HUDEP-2 (cell line): Measurements from ENCODE around the gene ZC3H7B.
A peak's percentile ranks its signal among the peaks of the same experiment; 100 is the strongest.
"Not testable (repeated sequence)": the region's sequence is repeated elsewhere in the genome, so short reads cannot be mapped to it uniquely, and the experiment has no call there.

Experiments
- DNase-seq, 76 experiments: peaks; one replicate each; lab custom pipeline; 2025; ENCODE audit not compliant: unreplicated experiment in 76 of 76; lab: John Stamatoyannopoulos, UW

The ZC3H7B gene

DNA sequence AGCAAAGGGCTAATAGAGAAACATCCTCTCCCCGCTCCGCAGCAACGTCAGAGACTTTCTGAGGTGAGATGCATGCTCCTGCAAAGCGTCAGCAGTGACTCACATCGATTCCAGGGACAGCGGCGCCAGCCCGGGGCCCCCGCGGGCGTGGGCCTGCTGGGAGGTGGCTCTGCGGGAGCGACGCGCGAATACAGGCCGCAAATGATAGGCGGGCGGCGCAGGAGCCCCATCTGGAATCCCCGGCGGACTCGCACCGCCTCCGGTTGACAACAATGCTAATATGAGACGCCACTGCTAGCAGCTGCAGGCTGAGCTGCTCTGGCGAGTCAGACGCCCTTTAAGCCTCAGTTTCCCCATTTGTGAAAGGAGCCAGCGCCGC, 15.9 kb upstream of the ZC3H7B start:
- DNase-seq: peak in 71 of 76 experiments; percentile 17 to 84 (median 67)

DNA sequence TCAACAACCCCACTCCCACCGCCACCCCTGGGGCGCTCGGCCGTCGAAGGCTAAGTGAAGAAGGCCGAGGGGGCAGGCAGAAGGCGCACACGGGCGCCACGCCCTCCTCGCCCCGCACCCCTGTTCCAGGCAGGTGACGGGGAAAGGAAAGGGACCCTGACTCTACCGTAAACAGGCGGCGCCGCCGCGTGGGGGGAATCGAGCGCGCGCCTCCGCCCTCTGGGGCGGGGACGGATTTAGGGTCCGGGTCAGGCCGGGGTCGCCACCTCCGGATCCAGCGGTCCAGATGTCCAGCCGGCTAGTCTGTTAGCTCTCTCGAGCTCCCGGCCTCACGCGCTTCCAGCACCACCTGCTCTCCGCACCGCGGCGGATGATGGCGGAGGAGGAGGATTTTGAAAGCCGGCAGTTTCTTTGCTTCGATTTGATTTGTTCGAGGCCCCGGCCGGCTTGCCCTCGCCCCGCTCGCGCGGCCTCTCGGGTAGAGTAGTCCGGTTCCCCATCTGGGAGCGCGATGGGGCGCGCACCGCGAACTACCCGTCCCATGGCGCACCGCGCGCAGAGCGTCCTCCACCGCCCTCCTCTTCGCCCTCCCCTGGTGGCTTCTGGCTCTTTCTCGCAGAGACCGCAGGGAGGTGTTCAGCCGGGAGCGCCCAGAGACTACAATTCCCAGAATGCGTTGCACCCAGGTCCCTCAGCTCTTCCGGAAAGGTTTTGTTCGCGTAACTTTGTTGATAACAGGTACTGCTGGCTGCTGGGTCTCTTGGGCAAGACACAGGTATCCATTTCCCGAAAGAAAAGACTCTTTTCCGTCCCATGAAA, 15.3 kb upstream of the ZC3H7B start, which contains the start of gene RANGAP1:
Gene RANGAP1, minus strand, starts transcription at position 368 of the 819 bp plus-strand sequence. CDS start 5,143 bp downstream, outside the sequence.
- peak in 75 of 76 experiments; percentile 61 to 99 (median 96) for DNase-seq

DNA sequence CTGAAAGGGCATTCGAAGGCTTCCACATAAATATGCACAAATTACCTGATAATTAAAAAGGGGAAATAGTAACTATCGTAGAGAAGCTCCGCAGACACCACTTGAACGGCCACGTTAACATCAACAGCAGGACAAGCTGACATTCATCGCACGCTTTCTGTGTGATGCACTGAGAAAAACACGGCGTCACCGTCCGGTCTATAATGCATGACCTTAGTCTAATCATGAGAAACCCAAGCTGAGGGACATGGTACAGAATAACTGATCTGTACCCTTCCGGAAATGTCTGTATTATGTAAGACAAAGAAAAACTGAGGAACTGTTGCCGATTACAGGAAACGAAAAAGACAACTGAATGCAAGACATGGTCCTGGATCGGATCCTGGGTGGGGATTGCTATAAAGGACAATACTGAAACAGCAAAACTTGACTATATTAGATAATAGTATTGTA, 14.7 kb upstream of the ZC3H7B start:
- peak in 19 of 76 experiments; percentile 13 to 70 (median 44) for DNase-seq

DNA sequence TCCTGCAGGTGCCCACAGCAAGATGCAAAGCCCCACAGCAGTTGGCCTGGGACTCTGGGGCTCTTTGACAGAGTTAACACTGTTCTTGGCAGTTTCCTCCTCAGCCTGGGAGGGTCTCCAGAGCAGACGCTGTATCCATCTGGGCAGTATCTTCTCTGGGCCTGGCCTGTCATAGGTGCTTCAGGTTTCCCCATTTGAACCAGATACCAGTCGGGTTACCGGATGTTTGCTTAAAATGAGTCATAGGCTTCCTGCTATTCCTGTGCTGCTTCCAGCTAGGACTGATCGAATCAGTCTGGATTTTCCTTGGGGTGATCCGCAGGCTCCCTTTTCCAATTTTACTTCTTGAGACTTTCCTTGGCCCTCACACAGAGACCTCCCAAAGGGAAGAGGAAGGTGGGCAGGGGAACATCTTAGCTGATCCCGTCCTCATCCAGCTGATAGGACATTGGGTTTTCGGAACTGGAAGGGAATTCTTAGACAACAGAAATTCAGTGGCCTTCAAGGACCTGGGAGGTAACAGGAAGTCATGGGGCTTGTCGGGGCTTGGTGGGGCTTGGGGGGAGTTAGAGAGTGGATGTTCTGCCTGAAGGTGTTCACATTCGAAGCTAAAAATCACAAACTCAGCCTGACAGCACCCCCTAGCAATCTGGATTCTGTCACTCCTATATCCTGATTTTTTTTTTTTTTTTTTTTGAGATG, 12.9 kb upstream of the ZC3H7B start:
- no peak for DNase-seq

DNA sequence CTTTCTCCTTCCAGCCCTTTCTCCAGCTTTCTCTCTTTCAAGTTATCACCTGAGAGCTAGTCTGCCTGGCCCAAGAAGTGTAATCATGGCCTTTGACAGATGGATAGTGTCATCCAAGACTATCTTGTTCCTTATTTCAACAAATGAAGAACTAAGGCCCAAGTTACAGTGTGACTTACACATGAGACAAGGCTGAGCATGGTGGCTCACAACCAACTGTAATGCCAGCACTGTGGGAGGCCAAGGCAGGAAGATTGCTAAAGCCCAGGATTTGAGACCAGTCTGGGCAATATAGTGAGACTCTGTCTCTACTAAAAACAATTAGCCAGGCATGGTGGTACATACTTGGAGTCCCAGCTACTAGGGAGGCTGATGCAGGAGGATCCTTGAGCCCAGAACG, 11.7 kb upstream of the ZC3H7B start:
- DNase-seq: no peak

DNA sequence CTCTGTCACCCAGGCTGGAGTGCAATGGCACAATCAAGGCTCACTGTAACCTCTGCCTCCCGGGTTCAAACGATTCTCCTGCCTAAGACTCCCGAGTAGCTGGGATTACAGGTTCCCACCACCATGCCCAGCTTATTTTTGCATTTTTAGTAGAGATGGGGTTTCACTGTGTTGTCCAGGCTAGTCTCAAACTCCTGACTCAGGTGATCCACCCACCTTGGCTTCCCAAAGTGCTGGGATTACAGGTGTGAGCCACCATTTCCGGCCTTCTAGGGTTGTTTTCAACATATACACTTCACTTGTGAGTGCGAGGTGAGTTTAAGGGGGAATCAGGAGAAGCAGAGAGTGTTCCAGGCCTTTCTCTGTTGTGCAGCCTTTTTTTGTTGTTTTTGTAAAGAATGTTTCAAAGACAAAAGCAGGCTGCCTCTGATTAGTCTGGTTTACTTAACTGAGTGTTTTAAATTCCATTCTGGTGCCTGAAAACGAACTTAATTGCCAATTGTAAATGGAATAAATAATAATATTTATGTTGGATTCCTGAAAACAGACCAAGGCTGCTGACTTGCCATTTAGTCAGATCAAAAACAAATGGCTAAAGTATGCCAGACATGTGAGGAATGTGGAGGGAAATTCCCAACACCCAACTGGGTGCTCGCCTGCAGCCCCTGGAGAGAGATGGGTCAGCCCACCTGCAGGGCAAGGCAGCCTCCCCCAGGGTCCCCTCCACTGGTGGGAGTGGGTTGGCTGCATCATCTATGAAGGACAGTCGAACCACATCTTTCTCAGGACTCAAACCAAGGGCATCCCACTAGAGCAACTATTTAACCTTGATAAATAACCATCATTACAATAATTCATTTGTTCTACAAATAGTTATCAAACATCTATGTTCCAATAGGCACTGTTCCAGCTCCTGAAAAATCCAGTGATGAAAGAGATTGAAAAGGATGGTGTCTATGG, 10.8 kb upstream of the ZC3H7B start:
- DNase-seq: no peak

DNA sequence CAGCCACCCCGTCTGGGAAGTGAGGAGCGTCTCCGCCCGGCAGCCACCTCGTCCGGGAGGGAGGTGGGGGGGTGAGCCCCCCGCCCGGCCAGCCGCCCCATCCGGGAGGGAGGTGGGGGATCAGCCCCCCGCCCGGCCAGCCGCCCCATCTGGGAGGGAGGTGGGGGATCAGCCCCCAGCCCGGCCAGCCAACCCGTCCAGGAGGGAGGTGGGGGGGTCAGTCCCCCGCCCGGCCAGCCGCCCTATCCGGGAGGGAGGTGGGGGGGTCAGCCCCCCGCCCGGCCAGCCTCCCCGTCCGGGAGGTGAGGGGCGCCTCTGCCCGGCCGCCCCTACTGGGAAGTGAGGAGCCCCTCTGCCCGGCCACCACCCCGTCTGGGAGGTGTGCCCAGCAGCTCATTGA, 6.5 kb upstream of the ZC3H7B start:
- DNase-seq: not testable (repeated sequence)

DNA sequence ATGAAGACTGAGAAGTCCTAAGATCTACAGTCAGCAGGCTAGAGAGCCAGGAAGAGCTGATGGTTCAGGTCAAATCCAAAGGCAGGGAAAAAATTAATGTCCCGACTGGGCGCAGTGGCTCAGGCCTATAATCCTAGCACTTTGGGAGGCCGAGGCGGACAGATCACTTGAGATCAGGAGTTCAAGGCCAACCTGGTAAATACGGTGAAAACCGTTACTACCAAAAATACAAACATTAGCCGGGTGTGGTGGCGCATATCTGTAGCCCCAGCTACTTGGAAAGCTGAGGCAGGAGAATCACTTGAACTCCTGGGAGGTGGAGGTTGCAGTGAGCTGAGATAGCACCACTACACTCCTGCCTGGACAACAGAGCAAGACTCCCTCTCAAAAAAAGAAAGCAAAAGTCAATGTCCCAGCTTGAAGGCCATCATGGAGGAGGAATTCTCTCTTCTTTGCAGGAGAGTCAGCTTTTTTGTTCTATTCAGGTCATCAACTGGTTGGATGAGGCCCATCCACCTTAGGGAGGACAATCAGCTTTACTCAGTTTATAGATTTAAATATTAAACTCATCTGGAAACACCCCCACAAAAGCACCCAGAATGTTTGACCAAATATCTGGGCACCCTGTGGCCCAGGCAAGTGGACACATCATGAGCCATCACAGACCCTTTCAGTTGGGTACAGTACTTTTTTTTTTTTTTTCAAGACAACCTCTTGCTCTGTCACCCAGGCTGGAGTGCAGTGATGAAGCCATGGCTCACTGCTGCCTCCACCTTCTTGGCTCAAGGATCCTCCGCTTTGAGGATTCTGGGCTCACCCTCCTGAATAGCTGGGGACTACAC, 4.3 kb upstream of the ZC3H7B start:
- no peak for DNase-seq

DNA sequence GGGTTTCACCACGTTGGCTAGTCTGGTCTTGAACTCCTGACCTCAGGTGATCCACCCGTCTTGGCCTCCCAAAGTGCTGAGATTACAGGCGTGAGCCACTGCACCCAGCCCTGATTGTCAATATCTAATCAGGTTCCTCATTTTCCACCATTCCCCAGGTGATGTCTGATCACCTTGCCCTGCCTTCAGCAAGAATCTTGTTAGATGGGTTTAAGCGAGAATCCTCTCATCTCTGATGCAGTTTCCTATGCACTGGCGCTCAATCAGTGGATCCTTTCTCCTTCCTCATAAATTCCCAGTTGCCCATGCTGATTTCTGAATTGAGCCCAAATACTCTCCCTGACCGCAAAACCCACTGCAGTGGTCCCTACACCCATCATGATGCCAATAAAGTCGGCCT, 664 bp upstream of the ZC3H7B start:
- DNase-seq: no peak

DNA sequence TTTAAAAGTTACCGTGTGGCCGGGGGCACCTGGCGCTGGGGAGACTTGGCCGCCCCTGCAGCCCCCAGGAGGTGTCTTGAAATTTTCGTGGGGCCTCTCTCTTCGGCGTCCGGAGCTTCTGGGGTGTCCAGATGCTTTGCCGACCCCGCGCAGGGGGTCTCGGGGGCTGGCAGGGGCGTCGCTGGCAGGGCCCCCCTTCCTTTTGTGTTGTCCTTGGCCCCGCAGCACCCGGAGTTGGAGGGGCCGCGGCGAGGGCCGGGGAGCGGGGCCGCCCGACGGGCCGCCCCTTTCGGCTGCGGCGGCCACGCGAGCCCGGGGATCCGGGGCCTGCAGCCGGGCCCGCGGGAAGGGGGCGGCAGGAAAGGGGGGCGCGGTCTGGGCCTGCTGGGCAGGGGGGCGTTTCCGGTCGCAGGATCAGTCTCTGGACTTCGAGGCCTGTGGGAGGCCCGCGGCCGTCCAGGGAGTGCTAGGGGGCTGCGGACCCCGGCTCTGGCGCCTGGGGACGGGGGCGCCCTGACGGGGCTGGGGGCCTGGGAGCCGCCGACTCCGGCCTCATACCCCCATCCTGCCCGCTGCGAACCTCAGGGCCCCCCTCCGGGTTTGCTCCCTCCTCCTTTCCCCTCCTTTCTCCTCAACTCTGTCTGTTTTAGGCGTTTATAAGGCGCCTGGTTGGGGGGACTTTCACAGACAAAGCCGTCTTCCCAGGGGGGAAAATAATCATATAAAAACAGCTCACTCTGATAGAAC, 869 bp downstream of the ZC3H7B start:
- DNase-seq: peak in 2 of 76 experiments; percentile 10 to 33

DNA sequence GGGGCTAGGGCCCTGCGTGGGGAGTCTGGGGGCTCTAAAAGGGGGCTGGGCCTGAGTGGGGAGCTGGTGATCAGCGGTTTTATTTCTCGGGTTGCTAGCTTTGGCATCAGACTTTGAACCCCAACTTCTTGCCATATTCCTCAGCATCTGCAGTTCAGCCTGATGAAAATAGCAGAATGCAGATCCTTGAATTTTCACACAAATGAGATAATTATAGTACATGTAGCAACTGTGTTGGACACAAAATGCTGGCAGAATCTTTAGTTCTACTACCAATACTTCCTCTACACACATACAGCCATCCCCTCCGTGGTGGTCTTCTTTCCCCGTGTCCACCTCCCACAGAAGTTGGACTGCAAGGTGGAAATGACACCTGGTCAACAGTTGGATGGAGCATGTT, 1.5 kb downstream of the ZC3H7B start:
- DNase-seq: no peak

DNA sequence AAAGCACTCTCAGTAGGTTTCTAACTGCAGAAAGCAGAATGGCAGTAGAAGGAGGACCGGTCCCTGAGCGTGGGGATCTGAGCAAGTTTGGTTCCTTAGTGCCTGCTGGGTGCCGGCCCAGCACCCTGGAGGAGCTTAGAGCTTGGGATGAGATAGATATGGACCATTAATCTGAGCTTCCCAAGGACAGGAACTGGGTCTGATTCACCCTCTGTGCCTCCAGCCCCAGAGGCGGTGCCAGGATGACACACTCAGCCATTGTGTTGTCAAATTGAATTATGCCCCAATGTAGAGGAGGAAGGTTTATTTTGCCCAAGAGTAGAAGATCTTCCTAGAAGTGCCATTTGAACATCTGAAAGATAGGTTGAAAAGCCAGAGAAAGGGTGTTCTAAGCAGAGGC, 4.3 kb downstream of the ZC3H7B start:
- DNase-seq: peak in 1 of 76 experiments; percentile 11

DNA sequence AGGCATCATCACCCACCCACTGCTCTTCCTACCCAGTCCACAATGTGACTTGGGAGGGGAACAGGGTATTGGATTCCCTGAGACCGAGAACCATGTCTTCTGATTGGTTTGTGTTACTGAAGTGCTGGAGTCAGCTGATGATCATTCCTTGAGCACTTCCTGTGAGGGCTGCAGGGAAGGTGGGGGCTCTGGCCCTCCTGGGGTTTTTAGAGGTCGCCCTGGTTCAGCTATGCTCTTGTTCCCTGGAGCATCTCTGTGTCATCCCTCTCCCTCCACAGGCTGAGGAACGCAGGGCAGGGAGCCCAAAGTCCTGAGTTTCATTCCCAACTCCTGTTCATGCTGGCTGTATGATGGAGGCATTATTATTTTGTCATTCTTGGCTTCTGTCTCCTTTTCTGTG, 6.7 kb downstream of the ZC3H7B start:
- DNase-seq: no peak

DNA sequence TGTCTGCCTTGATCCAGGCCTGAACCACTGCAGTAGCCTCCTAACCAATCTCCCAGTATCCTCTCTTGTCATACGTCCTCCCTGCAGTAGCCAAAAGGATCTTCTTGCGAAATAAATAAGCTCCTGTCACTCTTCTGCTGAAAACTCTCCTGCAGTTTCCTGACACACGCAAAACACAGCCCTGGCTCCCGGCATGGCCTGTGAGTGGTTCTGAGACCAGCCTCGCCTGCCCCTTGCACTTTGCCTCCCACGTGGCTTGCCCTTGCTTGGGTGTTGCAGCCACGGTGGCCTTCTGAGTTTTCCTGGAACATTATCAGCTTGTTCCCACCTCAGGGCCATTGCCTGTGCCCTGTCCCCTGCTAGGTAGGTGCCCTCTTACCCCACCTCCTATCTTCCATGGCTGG, 7.2 kb downstream of the ZC3H7B start:
- DNase-seq: peak in 2 of 76 experiments; percentile 2 to 11

DNA sequence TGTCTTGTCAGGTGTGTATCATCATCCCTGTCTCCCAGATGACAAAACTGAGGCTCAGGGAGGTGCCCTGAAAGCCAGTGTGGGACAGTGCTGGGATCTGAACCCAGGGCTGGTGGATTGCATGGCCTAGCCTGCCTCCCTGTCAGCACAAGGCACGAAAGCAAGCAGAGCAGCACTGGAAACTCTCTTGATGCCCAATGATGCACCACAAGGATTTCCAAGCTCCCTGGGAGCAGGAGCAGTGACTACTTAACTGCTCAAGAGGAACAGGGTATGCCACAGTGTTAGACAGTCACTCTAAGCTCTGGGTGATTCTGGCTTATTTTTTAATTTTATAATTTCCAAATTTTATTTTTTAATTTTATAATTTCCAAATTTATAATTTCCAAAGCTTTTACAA, 9.0 kb downstream of the ZC3H7B start:
- no peak for DNase-seq

DNA sequence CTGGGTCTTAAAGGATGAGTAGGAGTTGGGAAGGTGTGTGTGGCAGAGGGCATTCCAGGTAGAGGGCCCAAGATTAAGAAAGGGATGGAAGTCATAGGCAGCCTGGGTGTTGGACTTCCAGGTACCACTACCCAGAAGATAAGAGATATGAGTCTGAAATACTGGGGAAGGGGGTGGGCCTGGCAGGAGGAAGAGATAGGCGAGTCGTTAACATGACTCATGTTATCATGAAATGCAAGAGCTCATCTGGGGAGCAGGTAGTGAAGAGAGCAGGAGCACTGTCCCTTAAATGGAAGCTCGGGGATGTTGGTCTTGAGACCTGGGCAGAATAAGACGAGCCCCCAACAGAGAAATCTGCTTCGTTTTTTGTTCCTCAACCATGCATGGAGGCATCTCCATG, 10.2 kb downstream of the ZC3H7B start:
- peak in 31 of 76 experiments; percentile 5 to 59 (median 26) for DNase-seq

DNA sequence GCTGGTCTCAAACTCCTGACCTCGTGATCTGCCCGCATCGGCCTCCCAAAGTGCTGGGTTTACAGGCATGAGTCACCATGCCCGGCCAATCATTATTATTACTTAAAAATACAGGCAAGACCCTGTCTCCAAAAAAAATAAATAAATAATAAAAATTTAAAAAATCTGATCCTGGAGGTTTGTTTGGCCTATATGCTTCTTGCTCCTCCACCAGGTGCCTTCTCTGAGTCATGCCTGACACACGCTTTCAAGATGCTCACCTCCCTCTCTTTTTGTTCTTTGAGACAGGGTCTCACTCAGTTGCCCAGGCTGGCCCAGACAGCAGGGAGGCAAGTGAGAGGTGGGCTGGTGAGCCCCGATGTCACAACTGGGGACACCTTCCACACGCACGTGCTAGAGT, 13.5 kb downstream of the ZC3H7B start:
- DNase-seq: no peak

DNA sequence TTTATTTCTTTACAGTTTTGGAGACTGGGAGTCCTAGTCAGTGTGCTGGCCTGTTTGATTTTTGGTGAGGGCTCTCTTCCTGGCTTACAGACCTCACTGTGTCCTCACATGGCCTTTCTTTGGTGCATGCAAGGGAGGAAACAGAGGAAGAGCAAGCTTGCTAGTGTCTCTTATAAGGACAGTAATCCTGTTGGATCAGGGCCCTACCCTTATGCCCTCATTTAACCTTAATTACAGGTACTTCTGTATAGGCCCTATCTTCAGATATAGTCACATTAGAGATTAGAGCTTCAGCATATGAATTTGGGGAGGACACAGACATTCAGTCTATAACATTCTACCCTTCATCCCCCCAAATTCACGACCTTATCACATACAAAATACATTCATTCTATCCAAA, 14.3 kb downstream of the ZC3H7B start:
- DNase-seq: no peak
